HFF-Myc (cell line): Measurements from ENCODE around the gene XYLB.
"Not testable (repeated sequence)": the region's sequence is repeated elsewhere in the genome, so short reads cannot be mapped to it uniquely, and the experiment has no call there.

Experiments
- DNase-seq: peaks from one replicate; pipeline ENCODE4 v3.0.0-alpha.2; 2011; ENCODE audit warnings: low read depth; ENCODE audit errors: extremely low read depth
- H3K4me3 ChIP-seq: replicated peaks from 2 replicates; pipeline ENCODE4 v1.5.1; 2011; ENCODE audit warnings: low read depth, mild to moderate bottlenecking, control low read depth, low read length
- CTCF ChIP-seq: IDR thresholded peaks from 2 replicates; pipeline ENCODE4 v1.5.1; 2012; ENCODE audit warnings: mild to moderate bottlenecking, low read depth, low read length, control low read depth; ENCODE audit errors: missing control alignments

Gene XYLB

DNA sequence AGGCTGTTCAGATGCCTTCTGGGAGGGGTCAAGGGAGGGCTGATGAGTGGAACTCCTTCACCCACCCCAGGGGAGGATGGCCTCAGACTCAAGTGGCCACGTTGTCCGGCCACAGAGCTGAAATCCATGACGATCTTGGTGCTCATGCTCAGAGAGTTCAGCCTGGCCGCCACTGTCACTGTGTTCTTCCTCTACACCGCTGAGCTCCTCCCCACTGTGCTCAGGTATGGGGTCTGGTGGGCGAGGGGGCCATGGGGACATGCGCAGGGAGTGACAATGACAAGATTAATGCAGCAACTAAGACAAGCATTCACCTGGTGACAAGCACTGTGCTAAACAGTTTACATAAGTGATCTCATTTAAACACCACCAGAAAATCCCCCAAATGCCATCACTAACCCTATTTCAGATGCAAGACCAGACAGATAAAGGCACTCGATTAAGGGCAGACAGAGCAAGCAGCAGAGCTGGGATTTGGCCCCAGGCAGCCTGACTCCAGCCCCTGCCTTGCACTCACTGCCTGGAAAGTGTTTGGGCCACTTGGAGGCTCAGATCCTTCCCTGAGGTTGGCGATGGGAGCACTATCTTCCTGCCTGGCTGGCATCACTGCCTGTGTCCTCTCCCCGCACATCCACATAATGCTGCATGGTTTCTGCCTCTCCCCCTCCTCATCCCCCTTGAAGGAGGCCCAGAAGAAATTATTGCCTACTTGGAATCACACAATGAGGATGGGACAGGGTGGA is 30.9 kb upstream of the XYLB start:
- no peak overlapping the region for H3K4me3 ChIP-seq
- TF ChIP-seq CTCF, result no peak
- DNase-seq, result no peak

DNA sequence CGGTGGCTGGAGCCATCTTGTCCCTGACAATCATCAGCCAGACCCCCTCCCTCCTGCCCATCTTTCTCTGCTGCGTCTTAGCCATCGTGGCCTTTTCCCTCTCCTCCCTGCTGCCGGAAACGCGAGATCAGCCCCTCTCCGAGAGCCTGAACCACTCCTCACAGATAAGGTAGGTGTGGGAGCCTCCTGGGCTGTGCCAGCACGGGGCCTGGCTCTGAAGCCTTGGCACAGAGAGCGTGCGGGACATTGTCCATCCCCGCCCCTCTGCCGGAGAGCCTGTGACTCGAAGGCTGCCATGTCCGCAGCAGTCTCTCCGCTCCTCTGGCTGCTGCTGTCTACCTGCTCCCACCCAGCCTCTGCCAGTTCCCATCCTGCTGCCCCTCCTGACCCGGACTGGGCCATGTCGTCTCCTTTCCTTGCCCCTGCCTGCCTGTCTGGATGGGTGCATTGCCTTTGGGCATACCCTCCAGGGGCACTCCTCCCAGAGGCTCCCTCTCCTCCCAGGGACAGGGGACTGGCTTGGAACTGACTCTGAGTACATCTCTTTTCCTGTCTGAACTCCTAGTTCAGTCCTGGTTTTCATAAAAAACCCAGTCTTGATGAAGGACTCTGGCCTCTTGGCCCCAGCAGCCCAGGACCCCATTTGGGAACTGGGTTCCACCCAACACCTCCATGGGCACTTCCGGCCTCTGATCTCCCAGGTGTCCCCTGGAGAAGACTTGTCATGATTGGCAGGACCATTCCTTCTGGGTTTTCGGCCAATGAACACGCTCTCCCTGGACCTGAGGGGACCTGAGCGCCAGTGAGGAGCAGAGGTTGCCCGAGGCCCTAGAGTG is 30.0 kb upstream of the XYLB start:
- TF ChIP-seq CTCF, result no peak
- no peak for DNase-seq
- no peak overlapping the region for H3K4me3 ChIP-seq

GRCh38 chr3:38317192-38317759 is 29.3 kb upstream of the XYLB start:
- DNase-seq, result peak; percentile 20
- H3K4me3 ChIP-seq, result no peak overlapping the region
- no peak for TF ChIP-seq CTCF

- TF ChIP-seq CTCF, result no peak
- no peak for DNase-seq
- H3K4me3 ChIP-seq, result no peak overlapping the region
These were observed 27.6 kb upstream of the XYLB start for GRCh38 chr3:38318766-38319671.

- DNase-seq, H3K4me3 ChIP-seq: not testable (repeated sequence)
These were observed 25.9 kb upstream of the XYLB start for GRCh38 chr3:38320638-38321037.

DNA sequence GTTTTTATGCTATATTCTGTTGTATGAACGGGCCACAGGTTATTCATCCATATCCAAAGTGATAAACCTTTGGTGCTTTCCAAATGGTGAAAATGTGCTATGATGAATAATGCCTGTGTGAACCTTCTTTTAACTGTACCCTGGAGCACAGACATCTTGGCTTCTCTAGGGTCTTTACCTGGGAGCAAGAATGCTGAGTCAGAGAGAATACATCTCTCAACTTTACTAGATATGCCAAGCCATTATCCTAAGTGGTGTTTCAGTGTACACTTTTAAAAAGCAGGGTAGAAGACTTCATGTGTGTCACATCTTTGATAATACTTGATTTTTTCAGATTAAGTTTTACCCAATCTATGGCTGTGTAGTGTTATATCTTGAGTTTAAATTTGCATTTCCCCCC is 23.5 kb upstream of the XYLB start:
- no peak for TF ChIP-seq CTCF
- no peak overlapping the region for H3K4me3 ChIP-seq
- DNase-seq, result no peak

DNA sequence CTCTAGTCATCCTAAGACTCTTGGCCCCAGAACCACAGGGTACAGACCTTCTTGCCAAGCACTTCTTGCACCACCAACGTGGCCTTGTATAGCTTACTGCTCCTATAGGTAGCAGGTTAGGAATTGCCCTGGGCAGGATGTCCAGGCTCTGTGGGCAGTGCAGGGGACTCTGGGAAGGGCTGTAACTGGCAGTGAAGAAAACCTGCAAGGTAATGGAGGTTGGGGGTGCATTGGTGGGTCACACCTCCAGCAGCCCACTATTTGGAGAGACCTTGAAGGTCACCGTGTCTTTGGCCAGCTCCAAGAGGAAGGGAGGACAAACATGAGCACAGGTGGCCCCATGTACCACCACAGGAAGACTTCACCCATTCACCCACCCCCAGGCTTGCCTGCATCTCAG is 21.3 kb upstream of the XYLB start:
- no peak overlapping the region for H3K4me3 ChIP-seq
- no peak for TF ChIP-seq CTCF
- no peak for DNase-seq
